Activated CD8-positive, alpha-beta memory T cell treated with anti-CD3 and anti-CD28 coated beads for 36 hours (primary cell): ENCODE measurements around the gene CDK15. TPM values are rescaled to one million over a fixed set of nuclear protein-coding genes. Genes with fewer than 3 reads are reported as not detected.

ENCODE experiments used
- CTCF ChIA-PET: fragments of 350-600 bp; sonication (Branson Sonifier 250); formaldehyde crosslinking; loops from one replicate; lab custom pipeline; 2021; ENCODE audit warnings: antibody characterized with exemption; lab: Charles Lee
- POLR2A ChIA-PET: fragments of 350-600 bp; sonication (Branson Sonifier 250); formaldehyde crosslinking; loops from one replicate; lab custom pipeline; 2021; ENCODE audit warnings: antibody characterized with exemption; lab: Charles Lee
- total RNA-seq, 2 experiments: library from RNA; stranded (reverse); gene quantifications; one replicate each; pipeline ENCODE4 v1.2.3, GENCODE V29; 2021

The CDK15 gene
- total RNA-seq, 2 experiments from 2014 or later: not detected

DNA sequence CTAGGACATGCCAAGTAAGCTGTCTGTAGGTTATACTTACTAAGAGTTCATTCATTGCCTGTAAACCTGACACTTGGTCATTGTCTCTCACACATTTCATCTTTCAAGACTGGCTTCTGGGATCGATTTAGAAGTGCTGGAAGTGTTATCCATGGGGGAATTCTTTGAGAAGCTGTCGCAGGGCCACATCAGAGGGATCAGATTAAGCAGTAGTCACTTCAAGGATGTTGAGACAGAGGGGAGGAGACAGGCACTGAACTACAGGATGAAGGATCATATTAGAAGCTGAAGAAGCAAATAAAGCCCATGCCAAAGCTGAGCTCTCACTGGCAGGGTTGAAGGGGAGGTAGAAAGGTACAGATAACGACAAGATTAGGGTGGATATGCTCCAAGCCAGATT lies 49.0 kb downstream of the CDK15 start:
- POLR2A ChIA-PET: no interaction called here
- CTCF ChIA-PET: interaction anchor here (1.1 kb wide), 1 partner anchor 733 kb away, joined by 3 read pairs; no protein-coding TSS in a partner anchor

DNA sequence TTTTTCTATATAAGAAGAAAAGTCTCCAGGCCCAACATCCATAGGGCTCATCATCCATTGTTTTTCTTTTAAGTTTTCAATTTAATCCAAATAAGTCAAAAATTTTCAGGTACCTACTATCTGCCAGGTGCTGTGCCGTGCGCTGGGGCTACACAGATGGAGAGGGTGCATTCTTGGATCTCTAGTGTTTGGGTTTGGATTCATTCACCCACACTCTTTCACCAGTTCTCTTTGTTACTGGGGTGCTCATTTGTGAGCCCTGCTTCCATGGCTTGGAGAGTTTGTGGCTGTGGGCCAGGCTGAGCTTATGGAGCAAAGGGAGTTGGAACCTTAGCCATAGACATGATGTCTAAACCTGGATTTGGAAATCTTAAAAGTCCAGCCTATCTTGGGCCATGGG lies 51.0 kb downstream of the CDK15 start:
- CTCF ChIA-PET: no interaction called here
- POLR2A ChIA-PET: no interaction called here

DNA sequence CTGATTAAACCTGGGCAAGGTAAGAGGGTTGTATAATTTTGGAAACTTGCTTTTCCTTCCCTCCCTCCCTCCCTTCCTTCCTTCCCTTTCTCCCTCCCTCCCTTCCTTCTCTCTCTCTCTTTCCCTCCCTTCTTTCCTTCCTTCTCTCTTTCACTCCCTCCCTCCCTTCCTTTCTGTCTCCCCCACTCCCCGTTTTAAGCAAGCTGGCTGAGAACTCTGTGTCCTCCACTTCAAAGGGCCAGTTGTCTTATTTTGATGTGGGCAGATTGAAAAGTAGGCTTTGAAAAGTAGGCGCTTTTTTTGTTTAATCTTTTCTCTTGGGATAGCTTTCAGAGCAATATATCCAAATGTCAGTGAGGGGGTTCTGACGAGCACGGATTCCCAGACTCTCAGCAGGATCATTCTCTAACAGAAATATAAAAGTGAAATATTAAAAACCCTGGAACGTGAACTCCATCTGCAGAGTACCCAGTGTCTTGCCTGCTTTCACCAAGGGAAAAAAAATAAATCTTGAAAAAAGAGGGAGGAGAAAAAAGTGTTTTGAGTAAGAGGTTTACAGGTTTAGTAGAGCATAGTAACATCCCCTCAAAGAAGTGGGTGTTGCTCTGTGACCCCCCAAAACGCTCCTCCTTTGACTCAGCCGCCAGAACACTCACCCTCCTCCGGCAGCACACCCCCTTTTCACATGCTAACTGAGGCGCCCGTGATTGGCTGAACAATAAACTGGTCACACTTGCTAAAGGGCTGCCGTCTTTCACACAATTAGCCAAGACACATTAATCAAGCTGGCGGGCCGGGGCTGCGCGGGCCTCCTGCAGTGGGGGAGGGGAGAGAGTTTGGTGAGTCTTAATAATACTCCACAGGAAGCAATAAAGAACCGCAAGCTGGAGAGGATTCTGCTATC lies 52.2 kb downstream of the CDK15 start:
- POLR2A ChIA-PET: no interaction called here
- CTCF ChIA-PET: interaction anchor here (1.5 to 2.3 kb wide), 2 partner anchors 10 to 320 kb away, joined by 6 to 11 read pairs; no protein-coding TSS in a partner anchor

DNA sequence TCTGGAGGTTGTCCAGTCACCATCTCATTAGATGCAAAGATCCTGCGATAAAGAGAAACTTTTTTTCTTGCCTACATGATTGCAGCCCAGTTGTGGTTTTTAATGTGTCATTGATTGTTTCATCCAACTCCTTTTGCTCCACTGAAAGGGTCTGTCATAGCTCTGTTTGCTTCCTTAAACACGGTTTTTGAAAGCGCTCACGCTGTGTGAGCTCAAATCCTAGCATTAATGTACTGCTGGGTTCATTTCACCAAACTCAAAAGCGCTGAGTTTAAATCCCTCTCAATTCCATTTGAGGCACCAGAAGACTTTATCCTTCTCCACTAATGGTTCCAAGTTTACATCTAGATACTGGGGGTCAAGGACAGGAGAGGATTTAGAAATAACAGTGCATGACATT lies 53.6 kb downstream of the CDK15 start:
- CTCF ChIA-PET: interaction anchor here (1.2 to 2.3 kb wide), 8 partner anchors 12 to 319 kb away, joined by 3 to 11 read pairs (median 5); no protein-coding TSS in a partner anchor
- POLR2A ChIA-PET: no interaction called here

DNA sequence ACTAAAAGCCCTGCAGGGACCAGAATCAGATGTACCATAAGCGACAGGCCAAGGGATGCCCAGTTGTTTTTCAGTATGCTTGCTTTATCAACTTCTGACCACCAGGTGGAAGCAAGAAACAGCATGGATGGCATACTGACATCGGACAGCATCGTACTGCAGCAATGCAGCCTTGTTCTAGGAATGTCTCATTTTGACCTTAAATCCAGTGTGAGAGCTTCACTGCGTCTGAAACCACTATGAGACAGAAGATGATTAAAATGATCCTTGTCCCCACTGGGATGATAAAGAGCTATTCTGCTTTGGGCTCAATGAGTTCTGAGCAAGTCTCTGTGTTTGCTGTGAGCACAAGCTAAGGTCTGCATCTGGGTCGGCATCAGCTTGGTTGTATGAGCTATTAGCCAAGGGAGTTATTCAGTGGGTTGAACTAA lies 54.3 kb downstream of the CDK15 start:
- POLR2A ChIA-PET: no interaction called here

DNA sequence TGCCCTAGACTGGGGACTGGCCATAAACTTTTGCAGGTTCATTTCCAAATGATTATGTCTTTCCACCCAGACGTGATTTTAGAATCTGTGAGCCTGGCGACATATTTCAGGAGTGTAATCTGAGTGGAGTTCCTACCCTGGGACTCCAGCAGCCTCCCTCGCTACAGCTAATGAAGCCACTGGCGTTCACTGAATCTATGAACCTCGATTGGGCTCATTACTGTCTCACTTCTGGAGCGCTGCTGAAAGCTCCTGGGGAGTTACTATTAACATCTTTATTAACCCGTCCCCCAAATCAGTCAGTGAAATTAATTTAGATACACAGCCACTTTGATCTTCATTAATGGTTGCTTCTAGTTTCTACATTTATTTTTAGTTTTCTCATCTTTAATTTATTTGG lies 56.5 kb downstream of the CDK15 start:
- CTCF ChIA-PET: no interaction called here
- POLR2A ChIA-PET: no interaction called here

More for the DNA sequence above, 54.3 kb downstream of the CDK15 start:
- CTCF ChIA-PET: interaction anchor here (0.8 to 2.3 kb wide), 7 partner anchors 13 to 319 kb away, joined by 3 to 8 read pairs (median 4); no protein-coding TSS in a partner anchor

DNA sequence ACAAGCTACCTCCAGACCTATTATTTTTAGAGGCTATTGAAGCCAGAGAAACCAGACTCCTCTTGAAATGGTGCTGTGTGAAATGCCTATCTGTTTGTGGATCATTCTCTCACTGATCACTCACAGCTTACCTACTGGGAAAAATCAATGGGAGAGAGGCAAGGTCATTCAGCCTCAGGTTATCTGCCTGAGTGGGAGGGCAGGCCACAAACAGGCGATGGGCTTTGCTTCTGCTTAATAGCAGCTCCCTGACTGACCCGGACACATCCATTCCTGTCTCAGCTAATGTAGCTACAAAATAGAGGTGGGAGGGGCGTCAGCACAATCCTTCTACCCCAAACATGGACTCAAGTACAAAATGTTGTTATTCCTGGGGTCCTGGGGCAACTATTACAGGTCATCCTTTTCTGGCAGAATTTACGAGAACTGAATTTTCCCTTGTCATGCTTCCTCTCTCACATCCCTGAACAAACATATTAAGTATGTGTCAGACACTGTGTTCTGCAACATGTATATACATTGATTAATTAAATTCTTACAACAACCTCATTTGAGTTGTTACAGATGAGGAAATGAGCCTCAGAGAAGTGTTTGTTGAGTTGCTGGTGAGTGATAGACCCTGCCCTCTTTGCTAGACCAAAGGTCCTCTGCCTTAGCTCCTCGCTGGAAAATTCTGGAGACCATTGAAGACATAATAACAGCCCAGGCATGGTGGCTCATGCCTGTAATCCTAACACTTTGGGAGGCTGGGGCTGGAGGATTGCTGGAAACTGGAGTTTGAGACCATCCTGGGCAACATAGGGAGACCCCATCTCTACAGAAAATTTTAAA lies 60.5 kb downstream of the CDK15 start:
- ChIA-PET CTCF (no interaction called here), POLR2A (no interaction called here)

DNA sequence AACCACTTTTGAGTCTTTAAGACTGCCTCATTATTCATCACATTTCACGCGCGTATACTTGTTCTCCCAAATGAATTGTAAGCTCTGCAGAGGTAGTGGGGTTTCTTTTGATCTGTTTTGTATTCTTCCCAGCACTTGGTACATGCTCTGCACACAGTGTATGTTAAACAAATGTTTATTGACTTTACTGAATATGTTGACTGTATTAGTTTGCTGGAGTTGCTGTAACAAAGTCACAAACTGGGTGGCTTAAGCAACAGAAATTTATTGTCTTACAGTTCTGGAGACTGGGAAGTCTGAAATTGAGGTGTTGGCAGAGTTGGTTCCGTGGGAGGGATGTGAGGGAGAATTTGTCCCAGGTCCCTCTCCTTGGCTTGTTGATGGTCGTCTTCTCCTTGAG lies 65.1 kb downstream of the CDK15 start:
- CTCF ChIA-PET: no interaction called here
- POLR2A ChIA-PET: no interaction called here

DNA sequence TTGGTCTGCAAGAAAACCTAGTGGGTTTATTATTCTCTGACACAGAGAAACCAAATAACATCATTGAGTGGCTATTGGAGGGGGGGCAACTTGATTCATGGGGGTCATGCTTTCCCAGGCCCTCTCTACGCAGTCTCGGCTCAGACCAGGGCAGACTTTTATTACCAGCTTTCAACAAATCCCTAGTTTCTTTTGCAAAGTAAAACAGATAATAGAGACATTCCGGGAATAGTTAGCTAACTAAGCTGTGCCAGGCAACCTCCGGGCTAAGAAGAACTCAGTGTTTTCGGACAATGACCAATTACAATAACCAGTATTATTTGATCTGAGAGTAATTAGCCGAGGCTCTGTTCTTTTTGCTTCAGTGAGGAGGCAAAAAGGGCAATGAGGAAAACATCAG lies 66.3 kb downstream of the CDK15 start:
- ChIA-PET CTCF (no interaction called here), POLR2A (no interaction called here)

DNA sequence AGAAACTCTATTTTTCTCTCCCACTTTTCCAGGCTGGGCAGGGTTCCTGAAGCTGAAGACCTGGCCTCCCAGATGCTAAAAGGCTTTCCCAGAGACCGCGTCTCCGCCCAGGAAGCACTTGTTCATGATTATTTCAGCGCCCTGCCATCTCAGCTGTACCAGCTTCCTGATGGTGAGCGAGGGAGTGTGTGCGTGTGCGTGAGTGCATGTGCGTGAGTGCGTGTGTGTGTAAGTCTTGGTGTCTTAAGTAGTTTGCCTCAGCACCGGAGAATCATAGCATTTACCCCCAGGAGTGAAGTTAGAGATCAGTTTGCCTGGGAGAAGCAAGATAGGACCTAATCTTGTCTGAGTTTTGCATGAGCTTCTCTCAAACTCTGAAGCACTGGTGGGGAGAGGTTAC lies 73.7 kb downstream of the CDK15 start:
- CTCF ChIA-PET: no interaction called here

DNA sequence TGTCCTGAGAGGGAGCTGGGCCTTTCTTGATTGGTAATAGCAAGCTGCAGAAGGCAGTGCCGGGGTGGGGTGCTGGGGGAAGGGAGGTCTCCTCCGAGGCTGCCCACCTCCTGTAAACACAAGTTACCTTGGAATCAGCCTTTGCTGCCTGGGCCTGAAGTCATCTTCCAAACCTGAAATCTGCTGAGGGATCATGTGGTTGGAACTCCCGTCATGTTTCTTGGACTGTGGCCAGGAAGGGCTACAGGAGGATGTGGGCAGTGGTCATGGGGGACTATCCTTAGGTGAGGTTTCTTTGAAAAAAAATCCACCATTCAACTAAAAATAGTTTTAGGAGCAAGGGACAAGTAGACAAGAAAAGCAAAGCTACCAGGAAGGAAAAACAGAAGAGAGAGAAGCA lies 74.2 kb downstream of the CDK15 start:
- POLR2A ChIA-PET: no interaction called here
- CTCF ChIA-PET: no interaction called here

More for the DNA sequence above, 73.7 kb downstream of the CDK15 start:
- POLR2A ChIA-PET: no interaction called here

DNA sequence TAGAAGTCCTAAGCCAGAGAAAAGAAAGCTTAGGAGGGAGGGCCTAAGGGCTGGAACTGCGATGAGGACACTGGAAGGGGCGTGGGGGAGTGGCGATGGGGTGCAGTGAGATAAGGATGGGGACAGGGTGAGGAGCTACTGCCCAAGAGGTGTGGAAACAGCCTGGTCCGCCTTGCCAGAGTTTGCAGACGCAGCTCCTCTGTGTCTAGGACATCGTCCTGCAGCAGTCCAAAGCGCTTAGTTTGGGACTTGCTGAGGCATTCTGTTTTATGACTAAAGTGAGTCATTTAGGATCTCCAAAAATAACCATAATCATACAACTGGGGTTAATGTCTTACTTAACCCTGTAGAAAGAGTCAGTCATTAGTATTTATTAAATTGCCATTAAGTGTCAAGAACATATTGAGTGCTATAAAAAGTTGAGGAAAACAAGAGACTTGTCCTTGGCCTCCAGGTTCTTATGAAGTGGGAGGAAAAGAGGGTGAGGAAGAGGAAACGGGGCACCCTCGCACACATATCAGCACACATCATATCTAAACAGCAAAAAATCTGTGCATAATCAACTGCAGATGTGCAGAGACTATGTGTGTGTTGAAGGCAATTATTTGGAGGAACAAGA lies 74.8 kb downstream of the CDK15 start:
- ChIA-PET POLR2A (no interaction called here), CTCF (no interaction called here)

DNA sequence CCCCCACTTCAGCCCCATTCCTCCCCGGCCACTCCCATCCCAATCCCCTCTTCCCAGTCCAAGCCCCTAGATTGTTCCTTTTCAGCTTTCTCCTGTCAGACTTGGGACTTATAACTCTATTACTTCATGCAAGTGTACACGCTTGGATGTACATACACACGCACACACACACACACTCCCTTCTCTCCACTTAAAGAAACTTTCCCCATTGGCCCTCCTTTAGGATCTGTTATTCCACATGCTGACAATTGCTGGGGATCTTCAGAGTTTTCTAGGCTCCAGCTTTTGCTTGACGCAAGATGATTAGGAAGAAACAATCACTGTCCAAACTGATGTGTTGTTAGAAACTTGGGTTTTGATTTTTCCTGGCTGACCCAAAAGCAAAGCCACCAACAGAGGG lies 75.4 kb downstream of the CDK15 start:
- CTCF ChIA-PET: no interaction called here
- POLR2A ChIA-PET: no interaction called here

DNA sequence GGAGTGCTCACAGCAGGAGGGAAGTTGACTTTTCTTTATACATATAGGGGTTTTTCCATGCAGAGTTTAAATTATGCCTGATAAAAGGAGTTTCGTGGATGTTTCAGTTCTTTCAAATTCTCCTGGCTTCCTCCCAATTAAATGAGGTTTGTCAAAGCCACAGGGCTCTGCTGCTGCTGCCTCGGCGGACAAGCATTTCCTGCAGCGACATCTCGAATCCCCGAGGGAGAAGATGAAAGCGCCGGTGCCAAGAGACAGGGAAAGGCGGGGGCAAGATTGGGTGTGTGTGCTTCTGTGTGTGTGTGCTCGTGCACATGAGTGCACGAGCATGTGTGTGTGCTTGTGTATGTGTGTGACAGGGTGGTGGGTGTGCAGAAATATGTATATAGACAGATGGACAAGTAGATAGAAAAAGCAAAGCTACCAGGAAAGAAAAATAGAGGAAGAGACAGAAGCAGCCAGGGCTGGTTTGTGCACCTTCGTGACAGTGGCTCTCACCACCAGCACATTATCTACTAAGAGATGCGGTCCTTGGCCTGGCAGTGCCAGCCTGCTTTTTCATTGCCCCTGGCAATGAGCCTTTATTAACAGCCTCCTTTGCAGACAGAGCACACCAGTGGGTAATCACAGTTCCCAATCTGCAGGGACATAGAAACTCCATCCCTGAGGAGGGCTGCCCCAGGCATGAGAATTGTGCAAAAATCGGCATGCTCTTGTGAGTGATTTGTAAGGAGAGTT lies 76.2 kb downstream of the CDK15 start:
- ChIA-PET CTCF (no interaction called here), POLR2A (no interaction called here)

DNA sequence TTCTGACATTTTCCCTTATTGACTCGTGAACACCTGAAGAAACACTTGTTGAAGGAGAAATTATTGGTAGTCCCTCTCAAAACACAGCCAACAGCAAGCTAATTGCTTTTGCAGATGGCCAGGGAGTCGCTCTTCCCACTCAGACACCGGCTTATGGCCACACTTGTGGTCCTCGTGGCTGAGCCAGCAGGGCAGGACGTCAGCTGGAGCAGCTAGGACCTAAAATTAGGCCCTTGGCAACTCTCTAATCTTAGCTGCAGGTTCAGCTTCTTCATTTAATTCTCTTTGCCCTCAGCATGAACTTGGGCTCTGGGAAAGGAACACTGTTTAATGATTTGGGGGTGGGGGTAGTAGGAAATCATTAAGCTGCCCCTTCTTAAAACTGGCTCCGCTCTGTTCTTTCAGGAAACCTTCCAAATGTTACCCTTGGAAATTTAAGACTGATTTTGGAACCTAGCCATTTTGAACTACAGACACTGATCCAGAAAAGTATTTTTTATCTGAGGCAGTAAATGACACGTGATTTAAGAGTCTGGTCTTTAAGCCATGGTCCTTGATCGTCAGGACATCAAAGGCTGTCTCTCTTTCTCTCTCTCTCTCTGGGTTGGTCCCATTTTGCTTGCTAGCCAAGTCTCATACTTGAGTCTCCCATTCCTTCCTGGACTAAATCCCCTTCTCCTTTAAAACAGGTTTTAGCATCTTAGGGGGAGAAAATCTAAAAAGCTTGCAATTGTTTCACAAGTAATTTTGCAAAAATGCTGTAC lies 77.5 kb downstream of the CDK15 start:
- POLR2A ChIA-PET: no interaction called here
- CTCF ChIA-PET: no interaction called here

DNA sequence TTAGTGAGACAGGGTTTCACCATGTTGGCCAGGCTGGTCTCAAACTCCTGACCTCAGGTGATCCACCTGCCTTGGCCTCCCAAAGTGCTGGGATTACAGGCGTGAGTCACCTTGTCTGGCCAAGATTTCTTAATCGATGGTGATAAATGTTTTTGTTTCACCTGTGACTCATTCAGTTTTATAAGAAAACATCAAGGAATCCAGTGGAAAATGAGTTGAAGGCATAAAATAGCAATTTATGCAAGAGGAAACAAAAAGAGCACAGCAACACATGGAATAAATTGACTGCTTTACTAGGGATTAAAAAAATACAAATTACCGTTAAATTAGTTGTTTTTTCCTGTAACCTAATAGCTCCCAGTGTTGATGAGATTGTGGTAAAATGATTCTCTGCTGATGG lies 80.2 kb downstream of the CDK15 start:
- POLR2A ChIA-PET: no interaction called here
- CTCF ChIA-PET: no interaction called here

DNA sequence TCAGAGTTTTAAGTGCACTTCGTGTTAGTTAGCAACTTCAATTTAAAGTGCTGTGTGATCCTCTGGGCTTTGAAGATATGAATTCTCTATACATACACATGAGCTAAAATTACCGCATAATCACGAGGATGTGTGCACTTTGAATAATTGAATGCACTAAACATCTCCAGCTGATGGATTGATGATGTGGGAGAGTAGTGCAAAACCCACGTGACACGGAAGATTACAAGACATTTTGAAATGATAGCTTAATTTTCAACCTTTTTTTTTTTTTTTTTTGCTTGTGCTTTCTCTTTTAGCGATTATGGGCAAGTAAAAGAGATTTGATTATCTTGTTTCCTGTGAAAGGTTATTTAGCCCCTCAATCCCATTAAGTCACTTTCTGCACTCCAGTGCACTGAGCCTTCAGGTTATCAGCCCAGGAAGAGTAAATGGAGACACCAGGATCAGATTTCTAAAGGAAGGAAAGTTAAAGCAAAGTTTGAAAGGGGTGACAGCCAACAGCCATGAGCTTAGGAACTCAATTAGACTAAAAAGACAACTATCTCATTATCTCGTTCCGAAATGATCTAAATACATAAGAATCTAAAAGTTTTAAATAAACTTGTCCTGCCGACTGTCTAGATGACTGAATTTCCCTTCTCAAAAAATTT lies 81.6 kb downstream of the CDK15 start:
- CTCF ChIA-PET: no interaction called here
- POLR2A ChIA-PET: no interaction called here

DNA sequence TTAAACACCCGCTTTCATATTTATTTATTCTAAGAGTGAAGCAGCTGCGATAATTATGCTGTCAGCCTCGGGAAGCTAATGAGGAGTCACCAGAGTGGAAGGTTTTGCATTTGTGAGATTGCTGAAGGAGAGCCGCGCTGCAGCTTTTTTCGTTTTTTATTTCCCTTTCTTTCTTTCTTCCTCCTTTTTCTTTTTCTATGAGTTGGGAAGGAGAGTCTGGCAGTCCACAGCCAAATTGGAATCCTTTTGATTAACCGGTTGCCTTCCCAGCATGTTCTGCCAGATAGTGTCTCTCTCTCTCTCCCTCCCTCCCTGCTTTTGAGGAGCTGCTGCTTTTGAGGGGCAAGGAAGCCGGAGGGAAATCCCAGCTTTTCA lies 82.1 kb downstream of the CDK15 start:
- POLR2A ChIA-PET: no interaction called here
- CTCF ChIA-PET: no interaction called here
